IPS-18a (cell line): ENCODE results near the gene AGBL4.
A peak's percentile ranks its signal among the peaks of the same experiment; 100 is the strongest.

Experiments used
- H3K27ac ChIP-seq: one replicate; pipeline ENCODE4 v1.5.1; 2013; ENCODE audit warnings: low read length
- H3K27me3 ChIP-seq: one replicate; pipeline ENCODE4 v1.6.1; 2013; ENCODE audit warnings: mild to moderate bottlenecking, low read length; ENCODE audit not compliant: control insufficient read depth, insufficient read depth
- H3K36me3 ChIP-seq: one replicate; pipeline ENCODE4 v1.6.1; 2013; ENCODE audit warnings: low read depth, low read length; ENCODE audit not compliant: control insufficient read depth
- H3K4me1 ChIP-seq: one replicate; pipeline ENCODE4 v1.6.1; 2013; ENCODE audit warnings: low read depth, low read length; ENCODE audit not compliant: control insufficient read depth
- H3K4me3 ChIP-seq: one replicate; pipeline ENCODE4 v1.5.1; 2013; ENCODE audit warnings: low read length
- H3K9ac ChIP-seq: one replicate; pipeline ENCODE4 v1.6.1; 2013; ENCODE audit warnings: mild to moderate bottlenecking, low read length, moderate library complexity
- H3K9me3 ChIP-seq: one replicate; pipeline ENCODE4 v1.6.1; 2013; ENCODE audit warnings: low read depth, low read length; ENCODE audit not compliant: control insufficient read depth

AGBL4 gene

DNA sequence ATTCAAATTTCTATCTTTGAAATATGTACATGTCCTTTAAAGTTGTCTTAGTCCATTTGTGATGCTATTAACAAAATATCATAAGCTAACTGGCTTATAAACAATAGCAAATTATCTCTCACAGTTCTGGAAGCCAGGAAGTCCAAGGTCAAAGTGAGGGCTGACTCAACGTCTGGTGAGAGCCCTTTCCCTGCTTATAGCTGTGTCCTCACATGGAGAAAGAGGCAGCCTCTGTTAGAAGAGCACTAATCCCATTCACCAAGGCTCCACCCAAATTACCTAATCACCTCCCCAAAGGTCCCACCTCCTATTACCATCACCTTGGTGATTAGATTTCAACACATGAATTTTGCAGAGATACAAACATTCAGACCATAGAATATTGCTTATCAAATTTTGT, 797.0 kb downstream of the AGBL4 start:
- Histone ChIP-seq H3K36me3 (no peaks in the 10 kb centered on the region), H3K27ac (no peak overlapping the region)

DNA sequence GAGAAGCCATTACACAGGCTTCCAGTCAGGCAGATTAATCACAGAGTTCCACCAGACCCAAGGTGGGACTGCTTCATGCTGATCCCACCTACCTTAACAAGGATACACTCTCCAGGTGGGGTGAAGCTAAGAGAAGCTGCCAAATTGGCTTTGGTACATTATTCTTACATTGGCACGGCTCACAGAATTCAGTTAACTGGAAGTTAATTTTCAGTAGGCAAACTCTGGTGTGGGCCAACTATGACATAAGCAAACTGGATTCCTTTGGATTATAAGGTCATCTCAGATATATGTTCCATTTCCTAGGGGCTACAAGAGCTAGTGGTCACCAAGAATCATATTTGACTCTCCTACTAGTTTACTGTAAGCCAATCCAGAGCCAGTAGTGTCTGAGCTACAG, 798.3 kb downstream of the AGBL4 start:
- Histone ChIP-seq H3K4me1 (no peaks in the 10 kb centered on the region), H3K9ac (no peak overlapping the region), H3K27ac (no peak overlapping the region), H3K36me3 (no peaks in the 10 kb centered on the region), H3K9me3 (peaks cover 86% of the 10 kb centered on the region), H3K27me3 (no peaks in the 10 kb centered on the region), H3K4me3 (no peak overlapping the region)

More for the DNA sequence above, 797.0 kb downstream of the AGBL4 start:
- Histone ChIP-seq H3K4me3 (no peak overlapping the region), H3K9me3 (peaks cover 86% of the 10 kb centered on the region), H3K27me3 (no peaks in the 10 kb centered on the region), H3K9ac (no peak overlapping the region), H3K4me1 (no peaks in the 10 kb centered on the region)

DNA sequence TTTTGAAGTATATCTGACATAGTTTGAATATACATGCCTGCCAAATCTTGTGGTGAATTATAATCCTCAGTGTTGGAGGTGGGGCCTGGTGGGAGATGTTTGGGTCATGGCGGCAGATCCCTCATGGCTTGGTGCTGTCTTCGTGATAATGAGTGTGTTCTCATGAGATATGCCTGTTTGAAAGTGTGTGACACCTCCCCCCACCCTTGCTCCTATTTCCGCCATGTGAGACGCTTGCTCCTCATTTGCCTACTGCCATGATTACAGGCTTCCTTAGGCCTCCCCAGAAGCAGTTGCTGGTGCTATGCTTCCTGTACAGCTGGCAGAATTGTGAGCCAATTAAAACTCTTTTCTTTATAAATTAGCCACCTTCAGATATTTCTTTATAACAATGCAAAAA, 810.5 kb downstream of the AGBL4 start:
- H3K9ac ChIP-seq: no peak overlapping the region
- peaks cover 77% of the 10 kb centered on the region for H3K9me3 ChIP-seq
- no peaks in the 10 kb centered on the region for H3K27me3 ChIP-seq
- no peak overlapping the region for H3K27ac ChIP-seq
- no peaks in the 10 kb centered on the region for H3K36me3 ChIP-seq
- H3K4me1 ChIP-seq: no peaks in the 10 kb centered on the region
- no peak overlapping the region for H3K4me3 ChIP-seq

DNA sequence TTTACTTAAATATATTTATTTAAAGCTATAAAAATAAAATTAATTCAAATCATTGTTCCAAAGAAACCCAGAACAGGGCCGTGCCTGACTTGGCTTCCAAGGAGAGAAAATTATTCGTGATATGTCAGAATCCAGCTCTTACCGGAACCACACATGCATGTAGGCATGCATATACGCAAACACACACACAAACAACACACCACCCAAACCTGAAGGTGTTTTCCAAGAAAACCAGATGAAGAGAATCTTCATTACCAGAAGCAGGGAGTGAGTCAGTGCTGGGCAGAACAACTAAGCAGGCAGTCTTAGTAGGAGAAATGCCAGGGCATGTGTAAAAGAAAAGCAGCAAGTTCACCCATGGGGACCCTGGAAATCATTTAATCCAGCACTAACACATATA, 815.0 kb downstream of the AGBL4 start:
- Histone ChIP-seq H3K4me3 (no peak overlapping the region), H3K9ac (no peak overlapping the region), H3K27me3 (no peaks in the 10 kb centered on the region), H3K36me3 (no peaks in the 10 kb centered on the region), H3K4me1 (no peaks in the 10 kb centered on the region), H3K27ac (no peak overlapping the region), H3K9me3 (peaks cover 65% of the 10 kb centered on the region)

GRCh38 chr1:49204720-49205119, 819.0 kb downstream of the AGBL4 start:
- H3K4me1 ChIP-seq: no peaks in the 10 kb centered on the region
- H3K27ac ChIP-seq: no peak overlapping the region
- H3K9ac ChIP-seq: no peak overlapping the region
- H3K36me3 ChIP-seq: no peaks in the 10 kb centered on the region
- peaks cover 65% of the 10 kb centered on the region for H3K9me3 ChIP-seq
- no peaks in the 10 kb centered on the region for H3K27me3 ChIP-seq
- H3K4me3 ChIP-seq: no peak overlapping the region

- H3K4me1 ChIP-seq: no peaks in the 10 kb centered on the region
- H3K4me3 ChIP-seq: no peak overlapping the region
- H3K27ac ChIP-seq: no peak overlapping the region
- H3K9ac ChIP-seq: no peak overlapping the region
- H3K27me3 ChIP-seq: no peaks in the 10 kb centered on the region
- no peaks in the 10 kb centered on the region for H3K36me3 ChIP-seq
- H3K9me3 ChIP-seq: peaks cover 76% of the 10 kb centered on the region
Measured at GRCh38 chr1:49200738-49201137, 823.0 kb downstream of the AGBL4 start.

GRCh38 chr1:49199564-49199963, 824.2 kb downstream of the AGBL4 start:
- Histone ChIP-seq H3K9me3 (peaks cover 79% of the 10 kb centered on the region), H3K27ac (no peak overlapping the region), H3K4me1 (no peaks in the 10 kb centered on the region), H3K4me3 (no peak overlapping the region), H3K27me3 (no peaks in the 10 kb centered on the region), H3K36me3 (no peaks in the 10 kb centered on the region), H3K9ac (no peak overlapping the region)

DNA sequence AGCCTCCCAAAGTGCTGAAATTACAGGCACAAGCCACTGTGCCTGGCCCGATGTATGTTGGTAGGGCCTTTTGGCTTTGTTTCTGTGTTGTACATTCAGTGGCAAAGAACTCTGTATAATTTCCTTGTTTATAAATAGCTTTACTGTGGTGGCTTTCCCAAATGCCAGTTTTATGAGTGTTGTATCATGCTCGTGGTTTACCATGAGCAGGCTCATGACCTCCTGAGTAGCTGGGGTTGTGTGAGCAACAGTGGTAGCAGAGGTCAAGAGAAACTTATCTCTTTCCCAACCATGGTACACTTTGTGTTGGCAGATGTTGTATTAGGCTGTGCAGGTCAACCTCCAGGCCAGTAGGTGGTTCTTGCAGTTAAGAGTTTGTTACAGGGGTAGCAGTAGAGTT, 826.7 kb downstream of the AGBL4 start:
- Histone ChIP-seq H3K4me1 (no peaks in the 10 kb centered on the region), H3K36me3 (no peaks in the 10 kb centered on the region), H3K27me3 (no peaks in the 10 kb centered on the region), H3K9me3 (peaks cover 86% of the 10 kb centered on the region), H3K4me3 (peak overlapping the region; percentile 6), H3K27ac (no peak overlapping the region), H3K9ac (no peak overlapping the region)

- Histone ChIP-seq H3K4me1 (no peaks in the 10 kb centered on the region), H3K27ac (no peak overlapping the region), H3K4me3 (no peak overlapping the region), H3K36me3 (no peaks in the 10 kb centered on the region), H3K9ac (no peak overlapping the region), H3K9me3 (peaks cover 76% of the 10 kb centered on the region), H3K27me3 (no peaks in the 10 kb centered on the region)
Measured at GRCh38 chr1:49190138-49190537, 833.6 kb downstream of the AGBL4 start.

GRCh38 chr1:49187056-49187455, 836.7 kb downstream of the AGBL4 start:
- H3K27ac ChIP-seq: no peak overlapping the region
- H3K27me3 ChIP-seq: no peaks in the 10 kb centered on the region
- peaks cover 78% of the 10 kb centered on the region for H3K9me3 ChIP-seq
- no peak overlapping the region for H3K9ac ChIP-seq
- H3K36me3 ChIP-seq: no peaks in the 10 kb centered on the region
- H3K4me1 ChIP-seq: no peaks in the 10 kb centered on the region
- no peak overlapping the region for H3K4me3 ChIP-seq

DNA sequence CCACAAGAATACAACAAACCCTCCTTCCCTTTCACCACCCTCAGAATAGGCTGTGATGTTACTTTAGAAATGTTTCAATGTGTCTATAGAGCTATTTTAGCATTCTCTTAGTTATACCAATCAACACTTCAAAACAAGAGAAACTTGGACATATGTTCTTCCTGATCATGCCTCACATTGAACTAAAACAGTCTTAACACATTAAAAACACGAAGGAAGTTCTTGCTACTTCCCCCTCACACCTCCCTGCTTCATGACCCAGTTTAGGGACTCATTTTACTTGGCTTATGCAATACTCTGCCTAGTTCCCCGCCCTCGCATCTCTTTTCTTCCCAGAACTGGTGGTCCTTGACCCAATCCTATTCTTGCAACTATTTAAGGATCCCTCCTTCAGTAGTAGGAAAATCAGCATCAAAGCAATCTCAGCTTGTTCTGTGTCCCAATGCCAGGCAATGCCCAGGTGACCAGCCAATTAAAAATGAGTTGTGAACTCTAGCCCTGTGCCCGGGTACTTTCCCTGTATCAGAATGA, 838.2 kb downstream of the AGBL4 start:
- Histone ChIP-seq H3K27ac (no peak overlapping the region), H3K9ac (no peak overlapping the region), H3K27me3 (no peaks in the 10 kb centered on the region), H3K4me1 (no peaks in the 10 kb centered on the region), H3K4me3 (no peak overlapping the region), H3K36me3 (no peaks in the 10 kb centered on the region), H3K9me3 (peaks cover 85% of the 10 kb centered on the region)

DNA sequence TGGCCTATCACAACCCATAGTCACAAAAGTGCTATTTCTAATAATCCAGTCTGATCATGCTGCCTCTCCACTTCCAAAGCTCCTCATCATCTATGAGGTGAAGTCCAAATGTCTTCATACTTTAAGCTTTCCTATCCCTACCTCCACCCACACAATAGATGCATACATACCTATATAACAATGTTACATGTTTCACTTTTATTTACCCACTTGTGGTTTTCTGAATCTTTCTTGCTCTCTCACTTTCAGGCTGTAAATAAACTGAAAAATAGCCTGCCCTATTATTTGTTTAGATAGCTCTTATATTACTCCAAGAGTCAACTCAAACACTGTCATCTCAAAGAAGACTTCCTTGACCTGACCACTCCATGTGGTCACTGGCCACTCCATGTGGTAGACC, 840.3 kb downstream of the AGBL4 start:
- H3K27me3 ChIP-seq: no peaks in the 10 kb centered on the region
- no peaks in the 10 kb centered on the region for H3K36me3 ChIP-seq
- peaks cover 82% of the 10 kb centered on the region for H3K9me3 ChIP-seq
- no peak overlapping the region for H3K27ac ChIP-seq
- no peak overlapping the region for H3K9ac ChIP-seq
- no peaks in the 10 kb centered on the region for H3K4me1 ChIP-seq
- no peak overlapping the region for H3K4me3 ChIP-seq
